HepG2 (cell line): ENCODE data around the gene PKM. TPM values are rescaled to one million over a fixed set of nuclear protein-coding genes. Genes with fewer than 3 reads are reported as not detected.

ENCODE experiments used
- CERS6 ChIP-seq: sonication (generic); formaldehyde crosslinking; IDR thresholded peaks from 2 replicates; pipeline ENCODE4 v1.5.0; 2020; ENCODE audit warnings: missing genetic modification reagents
- CSRNP2 ChIP-seq: sonication (generic); formaldehyde crosslinking; conservative IDR thresholded peaks from 2 replicates; pipeline ENCODE4 v1.8.0; 2022; ENCODE audit warnings: low read depth, missing genetic modification reagents
- HHEX ChIP-seq: IDR thresholded peaks from 2 replicates; pipeline ENCODE4 v1.6.1; 2016; ENCODE audit warnings: control low read depth
- KMT2A ChIP-seq: sonication (generic); formaldehyde crosslinking; IDR thresholded peaks from 2 replicates; pipeline ENCODE4 v1.4.0; 2020; ENCODE audit warnings: missing genetic modification reagents
- MTF2 ChIP-seq: sonication (generic); formaldehyde crosslinking; IDR thresholded peaks from 2 replicates; pipeline ENCODE4 v1.5.0; 2020; ENCODE audit warnings: missing genetic modification reagents, borderline replicate concordance
- PHF21A ChIP-seq: sonication (generic); formaldehyde crosslinking; IDR thresholded peaks from 2 replicates; pipeline ENCODE4 v1.5.0; 2020; ENCODE audit warnings: mild to moderate bottlenecking, missing genetic modification reagents
- POLR2G ChIP-seq: fragments of 200-400 bp; formaldehyde crosslinking; IDR thresholded peaks from 2 replicates; pipeline ENCODE4 v1.6.1; 2018; ENCODE audit warnings: mild to moderate bottlenecking, low read depth, low read length, moderate library complexity
- SP140L ChIP-seq: sonication (generic); formaldehyde crosslinking; IDR thresholded peaks from 2 replicates; pipeline ENCODE4 v1.4.0; 2020; ENCODE audit warnings: missing genetic modification reagents, borderline replicate concordance
- TFAP4 ChIP-seq: sonication (generic); IDR thresholded peaks from 2 replicates; pipeline ENCODE4 v1.6.1; 2016; ENCODE audit warnings: low read depth, borderline replicate concordance
- USF2 ChIP-seq, 2 experiments: sonication (generic) in 1 of 2; formaldehyde crosslinking in 1 of 2; IDR thresholded peaks; 2 replicates each; pipeline versions ENCODE4 v1.5.1 to v1.6.1; 2011 to 2020; ENCODE audit warnings: borderline replicate concordance in 1 of 2, low read depth in 1 of 2, low read length in 1 of 2, mild to moderate bottlenecking in 1 of 2, missing genetic modification reagents in 1 of 2, moderate library complexity in 1 of 2
- ZBTB34 ChIP-seq: sonication (generic); formaldehyde crosslinking; IDR thresholded peaks from 2 replicates; pipeline ENCODE4 v1.8.0; 2022; ENCODE audit warnings: mild to moderate bottlenecking, missing genetic modification reagents
- ZNF281 ChIP-seq: sonication (generic); formaldehyde crosslinking; IDR thresholded peaks from 2 replicates; pipeline ENCODE4 v1.4.0; 2020; ENCODE audit warnings: missing genetic modification reagents, borderline replicate concordance
- ZNF589 ChIP-seq: sonication (generic); formaldehyde crosslinking; conservative IDR thresholded peaks from 2 replicates; pipeline ENCODE4 v1.8.0; 2022; ENCODE audit warnings: mild to moderate bottlenecking, moderate library complexity, missing genetic modification reagents
- ZNF761 ChIP-seq: sonication (generic); formaldehyde crosslinking; conservative IDR thresholded peaks from 2 replicates; pipeline ENCODE4 v1.4.0; 2020; ENCODE audit warnings: mild to moderate bottlenecking, missing genetic modification reagents
- ZNF781 ChIP-seq: sonication (generic); formaldehyde crosslinking; IDR thresholded peaks from 2 replicates; pipeline ENCODE4 v1.5.1; 2020; ENCODE audit warnings: borderline replicate concordance, mild to moderate bottlenecking, missing genetic modification reagents; ENCODE audit errors: not compliant biosample characterization
- polyA plus RNA-seq, 8 experiments: library from polyadenylated mRNA; depleted of rRNA in 3 of 8; stranded (reverse) in 7 of 8; unstranded in 1 of 8; fragments of >200 nt; fragmentation: Illumina TruSeq in 4 of 8; extraction: Trizol in 4 of 8; gene quantifications; 2 replicates each; pipeline versions ENCODE4 v1.2.1 to v1.2.3, GENCODE V29; 2011 to 2016; ENCODE audit warnings: low read depth in 4 of 8, missing spikeins in 1 of 8, mixed read lengths in 1 of 8; ENCODE audit not compliant: insufficient read depth in 1 of 8
- total RNA-seq, 5 experiments: library from RNA; depleted of rRNA; stranded (reverse); fragments of >200 nt; fragmentation: Illumina TruSeq; extraction: Trizol; gene quantifications; 2 replicates each; pipeline ENCODE4 v1.2.3, GENCODE V29; 2016; ENCODE audit warnings: low read depth in 1 of 5

Gene PKM
- total and polyA plus RNA-seq, 2 of the 13 experiments (the other 11 are each of a cell fraction or from before 2014, with no cell fraction given) = 488 to 780 TPM

- TF ChIP-seq CSRNP2 (CRISPR knock-in tag) (no peak), SP140L (CRISPR knock-in tag) (no peak), ZNF589 (peak; percentile 58; the same call in 1 of the 2 replicates), TFAP4 (no peak; the same call in 1 of the 2 replicates), HHEX (no peak), CERS6 (no peak), ZBTB34 (CRISPR knock-in tag) (no peak), POLR2G (peak; percentile 39; the same call in 1 of the 2 replicates), PHF21A (no peak), ZNF281 (peak; percentile 96), MTF2 (CRISPR knock-in tag) (no peak), USF2 (IDR thresholded peaks at IDR 0.05; ENCODE audit: low read depth, low read length) (no peak), USF2 (CRISPR knock-in tag; IDR thresholded peaks at IDR 0.05; ENCODE audit: borderline replicate concordance) (no peak), ZNF781 (no peak), ZNF761 (CRISPR knock-in tag) (no peak), KMT2A (CRISPR knock-in tag) (0 out of 2 replicates have a peak, but pooled peaks have one; percentile 20)
Observed at GRCh38 chr15:72230197-72231065, 559 bp downstream of the PKM start (continued).
